SW480 (cell line): Measurements from ENCODE around the gene UBE2V1.
"Not testable (repeated sequence)": the region's sequence is repeated elsewhere in the genome, so short reads cannot be mapped to it uniquely, and the experiment has no call there.

Experiments used
- DNase-seq: peaks from one replicate; pipeline ENCODE4 v3.0.0-alpha.2; 2016; ENCODE audit warnings: low spot score

Gene UBE2V1

DNA sequence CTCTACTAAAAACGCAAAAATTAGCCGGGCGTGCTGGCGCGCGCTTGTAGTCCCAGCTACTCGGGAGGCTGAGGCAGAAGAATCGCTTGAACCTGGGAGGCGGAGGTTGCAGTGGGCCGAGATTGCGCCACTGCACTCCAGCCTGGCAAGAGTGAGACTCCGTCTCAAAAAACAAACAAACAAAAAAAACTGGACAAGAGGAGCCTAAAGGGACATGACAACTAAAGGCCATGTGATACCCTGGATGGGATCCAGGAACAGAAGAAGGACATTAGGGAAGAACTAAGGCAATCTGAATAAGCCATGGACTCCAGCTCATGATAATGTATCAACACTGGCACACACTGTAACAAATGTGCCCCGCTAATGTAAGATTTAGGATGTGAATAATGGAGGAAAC lies 24.8 kb upstream of the UBE2V1 start:
- not testable (repeated sequence) for DNase-seq

- no peak for DNase-seq
These were observed 24.1 kb upstream of the UBE2V1 start for GRCh38 chr20:50136822-50137599.

DNA sequence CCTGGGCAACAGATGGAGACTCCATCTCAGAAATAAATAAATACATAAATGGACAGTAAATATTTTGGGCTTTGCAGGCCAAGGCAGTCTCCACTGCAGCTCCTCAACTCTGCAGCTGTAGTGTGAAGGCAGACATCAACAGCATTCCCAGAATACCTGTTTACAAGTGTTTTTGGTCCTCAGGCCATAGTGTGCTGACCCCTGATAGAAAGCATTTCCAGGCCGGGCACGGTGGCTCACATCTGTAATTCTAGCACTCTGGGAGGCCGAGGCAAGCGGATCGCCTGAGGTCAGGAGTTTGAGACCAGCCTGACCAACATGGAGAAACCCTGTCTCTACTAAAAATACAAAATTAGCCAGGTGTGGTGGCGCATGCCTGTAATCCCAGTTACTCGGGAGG lies 22.2 kb upstream of the UBE2V1 start:
- DNase-seq, result not testable (repeated sequence)

DNA sequence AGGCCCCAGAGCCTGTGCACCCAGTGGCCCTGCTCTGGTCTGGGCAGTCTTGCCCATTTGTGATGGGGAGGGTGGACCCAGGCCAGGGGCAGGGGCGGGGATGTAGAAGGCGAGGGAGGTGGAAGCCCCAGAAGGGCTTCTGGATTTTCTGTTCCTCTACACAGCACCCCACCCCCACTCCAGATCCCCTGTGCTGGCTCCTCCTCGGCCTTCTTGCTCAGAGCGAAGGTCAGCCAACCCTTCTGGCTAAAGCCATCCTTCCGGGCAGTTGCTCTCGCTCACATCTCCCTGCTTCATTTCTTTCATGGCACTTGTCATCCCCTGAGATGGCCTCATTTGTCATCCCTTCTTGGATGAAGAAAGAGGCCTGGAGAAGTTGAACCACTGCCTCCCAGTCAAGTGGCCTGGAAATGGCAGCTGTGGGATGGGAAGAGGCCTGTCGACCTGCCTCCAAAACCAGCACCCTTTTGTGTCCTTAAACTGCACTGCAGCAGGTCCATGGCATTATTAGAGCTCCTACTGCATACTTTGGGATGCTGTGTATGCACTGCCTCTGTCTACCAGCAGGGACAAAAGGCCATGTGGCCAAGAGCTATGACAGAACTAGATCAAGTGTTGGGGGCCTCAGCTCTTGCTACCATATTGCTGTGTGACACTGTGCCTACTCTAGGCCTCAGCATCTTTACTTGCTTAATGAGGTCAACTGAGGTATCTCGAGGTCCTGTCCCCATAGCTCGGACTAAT lies 20.7 kb upstream of the UBE2V1 start:
- DNase-seq, result no peak

DNA sequence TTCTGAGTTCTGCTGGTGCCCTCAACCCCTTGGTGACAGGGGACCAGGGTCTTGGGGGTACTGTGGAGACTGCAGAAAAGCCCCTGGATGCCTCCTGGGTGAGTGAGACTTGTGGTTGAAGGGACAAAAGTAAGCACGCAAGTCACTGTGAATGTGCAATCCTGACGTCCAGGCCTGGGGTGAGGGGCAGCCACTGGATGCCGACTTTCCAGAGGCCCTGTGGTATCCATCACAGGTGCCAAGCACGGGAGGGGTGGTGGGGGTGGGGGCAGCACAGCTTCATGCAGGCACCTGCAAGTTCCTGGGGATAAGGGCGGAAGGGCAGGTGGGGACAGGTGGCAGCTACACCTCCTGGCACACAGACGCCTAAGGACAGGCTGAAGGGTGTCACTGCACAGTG lies 20.1 kb upstream of the UBE2V1 start:
- DNase-seq, result no peak

GRCh38 chr20:50130995-50131394 lies 18.0 kb upstream of the UBE2V1 start:
- DNase-seq, result no peak

DNA sequence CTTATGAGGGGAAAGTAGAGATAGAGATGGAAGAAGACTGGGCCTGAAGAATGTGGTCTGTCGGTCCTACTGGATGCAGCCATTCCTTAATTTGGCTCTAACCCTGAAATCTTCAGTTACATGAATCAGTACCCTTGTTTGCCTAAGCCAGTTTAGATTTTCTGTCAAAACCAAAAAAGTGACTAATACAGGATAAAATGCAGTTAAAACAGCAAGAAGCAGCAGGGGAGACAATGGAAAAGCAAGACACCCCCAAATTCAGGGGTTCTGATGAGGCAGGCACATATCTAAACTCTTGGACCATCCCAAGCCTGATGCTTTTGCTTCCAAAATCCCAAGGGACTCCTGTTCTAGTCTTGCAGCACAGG lies 17.4 kb upstream of the UBE2V1 start:
- DNase-seq, result no peak

DNA sequence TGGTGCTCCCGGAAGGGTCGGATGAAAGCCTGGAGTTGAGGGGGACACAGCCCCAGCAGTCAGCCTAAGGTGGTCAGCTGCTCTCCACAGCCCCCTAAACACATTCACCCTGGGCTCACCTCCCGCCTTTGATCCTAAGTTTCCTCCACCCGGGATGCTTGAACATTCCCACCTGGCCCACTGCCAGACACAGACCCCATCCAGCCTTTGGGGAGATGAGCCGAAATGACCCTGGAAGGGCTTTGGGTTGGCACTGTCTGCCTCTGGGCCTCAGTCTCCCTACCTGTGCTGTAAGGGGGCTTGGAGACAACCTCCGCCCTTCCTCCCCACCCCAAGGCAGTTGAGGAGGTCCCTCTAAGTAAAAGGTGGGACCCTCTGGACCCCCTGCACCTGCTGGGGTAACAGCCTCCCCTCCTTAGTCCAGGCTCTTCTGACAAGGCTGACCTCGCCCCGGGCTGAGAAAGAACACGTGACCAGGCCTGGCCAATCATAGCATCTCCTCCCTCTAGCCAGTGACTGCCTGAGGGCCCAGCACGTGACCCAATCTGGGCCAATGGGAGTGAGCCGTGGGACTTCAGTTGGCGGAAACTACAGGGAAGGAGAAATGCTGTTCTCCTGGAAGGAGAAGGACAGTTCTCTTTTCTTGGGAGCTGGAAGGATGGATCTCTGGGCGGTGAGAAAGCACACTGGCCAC lies 16.9 kb upstream of the UBE2V1 start:
- no peak for DNase-seq

GRCh38 chr20:50128520-50128905 lies 15.6 kb upstream of the UBE2V1 start:
- no peak for DNase-seq

DNA sequence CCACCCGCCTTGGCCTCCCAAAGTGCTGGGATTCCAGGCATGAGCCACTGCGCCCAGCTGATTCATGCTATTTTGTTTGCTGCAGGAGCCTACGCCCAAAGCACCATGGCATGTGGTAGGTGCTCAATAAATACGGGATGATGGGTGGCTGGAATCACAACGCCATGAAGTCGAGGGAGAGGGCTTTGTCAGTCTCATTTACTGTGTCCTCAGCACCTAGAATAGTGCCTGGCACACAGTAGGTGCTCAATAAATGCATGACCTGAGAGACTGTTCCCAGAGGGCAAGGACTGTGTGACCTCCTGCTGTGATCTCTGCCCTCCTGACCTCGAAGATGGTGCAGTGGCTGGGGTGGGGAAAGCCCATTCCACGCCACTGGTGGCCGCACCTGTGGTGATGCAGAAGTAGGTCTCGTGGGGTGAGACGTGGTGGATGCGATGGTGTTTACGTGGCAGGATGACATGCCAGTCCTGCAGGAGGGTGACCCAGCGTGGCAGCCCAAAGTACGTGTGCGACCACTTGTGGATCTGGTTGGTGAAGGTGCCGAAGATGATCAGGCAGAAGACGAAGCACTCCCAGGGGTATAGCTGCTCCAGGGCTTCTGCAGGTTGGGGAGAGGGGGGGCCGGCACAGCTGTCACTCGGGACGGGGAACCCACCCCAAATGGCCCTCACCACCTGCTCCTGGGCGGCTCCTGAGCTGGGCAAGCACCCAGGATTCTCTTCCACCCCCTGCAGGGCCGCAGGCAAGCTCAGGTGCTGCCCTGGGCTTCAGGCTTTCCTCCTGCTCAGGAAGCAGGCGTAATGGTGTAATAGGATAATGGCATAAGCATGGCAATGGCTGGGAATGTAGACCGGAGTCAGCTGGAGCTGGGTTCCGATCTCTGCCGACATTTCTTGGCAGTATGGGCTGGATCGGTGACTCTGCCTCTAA lies 14.9 kb upstream of the UBE2V1 start:
- DNase-seq, result no peak

GRCh38 chr20:50126662-50127061 lies 13.7 kb upstream of the UBE2V1 start:
- DNase-seq, result peak; percentile 48

DNA sequence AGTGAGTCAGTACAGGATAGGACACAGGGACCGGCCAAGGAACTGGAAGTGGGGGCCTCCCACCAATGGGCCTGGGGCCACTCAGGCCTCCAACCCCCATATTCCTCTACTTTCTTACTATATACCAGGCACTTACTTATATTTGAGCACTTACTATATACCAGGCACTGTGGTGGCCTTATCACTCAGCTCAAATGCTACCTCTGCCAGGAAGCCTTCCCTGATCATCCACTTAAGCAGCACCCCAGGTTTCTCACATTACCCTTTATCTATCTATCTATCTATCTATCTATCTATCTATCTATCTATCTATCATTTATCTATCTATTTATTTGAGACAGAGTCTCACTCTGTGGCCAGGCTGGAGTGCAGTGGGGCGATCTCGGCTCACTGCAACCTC lies 12.3 kb upstream of the UBE2V1 start:
- DNase-seq, result no peak

GRCh38 chr20:50124496-50124895 lies 11.5 kb upstream of the UBE2V1 start:
- no peak for DNase-seq

GRCh38 chr20:50123418-50123817 lies 10.5 kb upstream of the UBE2V1 start:
- DNase-seq, result no peak

DNA sequence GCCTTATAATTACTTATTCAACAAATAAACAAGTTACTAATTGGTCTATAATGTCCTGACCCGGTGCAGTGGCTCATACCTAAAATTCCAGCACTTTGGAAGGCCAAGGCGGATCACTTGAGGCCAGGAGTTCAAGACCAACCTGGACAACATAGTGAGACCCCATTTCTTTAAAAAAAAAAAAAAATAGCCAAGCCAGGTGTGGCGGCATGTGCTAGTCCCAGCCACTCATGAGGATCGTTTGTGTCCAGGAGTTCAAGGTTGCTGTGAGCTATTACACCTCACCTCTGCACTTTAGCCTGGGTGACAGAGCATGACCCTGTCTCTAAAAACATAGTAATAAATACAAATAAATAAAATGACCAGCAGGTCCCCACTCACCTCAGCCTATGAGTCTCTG lies 9.8 kb upstream of the UBE2V1 start:
- no peak for DNase-seq

DNA sequence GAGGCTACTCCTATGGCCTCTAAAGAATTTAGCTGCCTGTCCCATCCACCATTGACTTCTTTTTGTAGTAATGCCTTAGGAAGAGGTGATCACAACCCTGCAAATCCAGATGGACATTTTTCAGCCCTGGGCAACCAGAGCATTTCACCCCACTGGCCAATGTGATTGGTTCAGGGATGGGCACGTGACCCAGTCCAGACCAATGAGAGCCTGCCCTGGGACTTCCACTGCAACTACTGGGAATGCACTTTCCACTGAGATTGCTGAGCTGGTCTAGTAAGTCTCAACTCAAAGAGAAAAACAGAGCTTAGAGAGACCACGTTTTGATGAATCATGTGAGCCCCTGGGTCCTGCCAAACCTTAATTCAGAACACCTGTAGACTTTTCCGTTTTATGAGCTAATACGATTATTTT lies 8.9 kb upstream of the UBE2V1 start:
- no peak for DNase-seq

GRCh38 chr20:50120935-50121693 lies 8.2 kb upstream of the UBE2V1 start:
- peak; percentile 84 for DNase-seq

- no peak for DNase-seq
These were observed 5.3 kb upstream of the UBE2V1 start for GRCh38 chr20:50118203-50118602.

GRCh38 chr20:50116368-50116999 lies 3.5 kb upstream of the UBE2V1 start:
- DNase-seq, result no peak

DNA sequence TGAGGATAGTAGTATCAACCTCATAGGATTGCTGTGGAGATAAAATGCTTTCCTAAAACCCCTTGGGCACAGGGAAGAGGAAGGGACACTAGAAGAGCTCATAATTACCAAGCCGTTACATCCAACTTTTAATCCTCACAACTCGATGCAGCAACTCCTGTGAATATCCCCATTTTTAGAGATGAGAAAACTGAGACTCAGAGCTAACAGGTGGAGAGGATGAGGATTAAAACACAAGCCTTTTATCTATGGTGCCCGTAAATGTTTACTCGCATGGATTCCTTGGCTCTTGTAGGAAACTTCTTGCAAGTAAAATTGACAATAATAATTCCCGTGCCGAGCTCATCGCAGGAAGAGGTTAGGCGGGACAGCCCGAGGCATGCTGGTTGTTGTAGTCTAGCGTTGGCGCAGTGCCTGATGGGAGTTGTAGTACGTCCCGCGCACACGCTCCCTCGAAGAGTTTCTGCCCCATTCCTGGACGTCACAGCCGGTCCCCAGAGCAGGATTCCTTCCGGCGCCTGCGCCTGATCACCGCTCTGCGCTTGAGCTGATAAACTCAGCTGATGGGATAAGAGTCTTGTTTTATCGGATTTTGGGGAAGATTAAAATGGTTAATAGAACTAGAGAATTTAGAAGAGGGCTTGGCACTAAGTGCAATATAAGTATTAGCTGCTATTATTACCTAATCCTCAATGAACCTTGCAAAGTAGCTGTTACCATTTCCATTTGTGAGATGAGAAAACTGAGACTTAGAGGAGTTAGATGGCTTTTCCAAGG lies 2.8 kb upstream of the UBE2V1 start:
- peak; percentile 98 for DNase-seq
